T-helper 17 cell (primary cell): ENCODE results near the gene SH3RF3. TPM values are rescaled to one million over a fixed set of nuclear protein-coding genes. Genes with fewer than 3 reads are reported as not detected.

Source experiments
- ATAC-seq: fragments of 150-1000 bp; cut with Tn5 transposase; 2 replicates; pipeline ENCODE4 v1.10.0; 2021; ENCODE audit warnings: mild to moderate bottlenecking, moderate library complexity
- DNase-seq, 3 donors: peaks; one replicate each; pipeline versions ENCODE4 v3.0.0 to v3.0.0-alpha.2; 2020 to 2021
- H3K9me3 ChIP-seq: one replicate; pipeline ENCODE4 v1.7.0; 2013; ENCODE audit warnings: low read length, mild to moderate bottlenecking; ENCODE audit not compliant: control insufficient read depth, poor library complexity, severe bottlenecking
- H3K27ac Mint-ChIP-seq: one replicate; pipeline ENCODE4 v1.8.0; 2022; ENCODE audit warnings: mild to moderate bottlenecking, moderate library complexity, mixed read lengths
- H3K27me3 Mint-ChIP-seq: one replicate; pipeline ENCODE4 v1.8.0; 2022; ENCODE audit warnings: mixed read lengths
- H3K36me3 Mint-ChIP-seq: one replicate; pipeline ENCODE4 v1.8.0; 2022; ENCODE audit warnings: low read depth, mixed read lengths
- H3K4me1 Mint-ChIP-seq: one replicate; pipeline ENCODE4 v1.8.0; 2022; ENCODE audit warnings: mild to moderate bottlenecking, mixed read lengths
- H3K4me3 Mint-ChIP-seq: one replicate; pipeline ENCODE4 v1.8.0; 2022; ENCODE audit warnings: mild to moderate bottlenecking, moderate library complexity, mixed read lengths
- total RNA-seq, 4 donors: library from RNA in 2 of 4; stranded (reverse) in 2 of 4; gene quantifications; one replicate each; pipeline ENCODE4 v1.2.3 and lab custom pipeline; 2022 to 2026

Gene SH3RF3
- total RNA-seq, 2 donors from 2014 or later = 0.16 to 0.27 TPM

GRCh38 chr2:109200616-109201464 is 71.8 kb downstream of the SH3RF3 start:
- Mint-ChIP-seq H3K27me3 (peaks cover 39% of the 10 kb centered on the region), H3K4me1 (peaks cover 13% of the 10 kb centered on the region), H3K36me3 (no peaks in the 10 kb centered on the region), H3K27ac (no peak overlapping the region), H3K4me3 (no peak overlapping the region)
- no peaks in the 10 kb centered on the region for H3K9me3 ChIP-seq
- no peak for DNase-seq
- ATAC-seq = no peak

- no peaks in the 10 kb centered on the region for H3K9me3 ChIP-seq
- Mint-ChIP-seq H3K27ac (no peak overlapping the region), H3K4me3 (no peak overlapping the region), H3K4me1 (peaks cover 13% of the 10 kb centered on the region), H3K27me3 (peaks cover 36% of the 10 kb centered on the region), H3K36me3 (no peaks in the 10 kb centered on the region)
- ATAC-seq = no peak
- no peak for DNase-seq
Measured at GRCh38 chr2:109201465-109202327, 72.7 kb downstream of the SH3RF3 start.

- H3K27ac Mint-ChIP-seq = no peak overlapping the region
- no peaks in the 10 kb centered on the region for H3K36me3 Mint-ChIP-seq
- ATAC-seq = no peak
- H3K4me3 Mint-ChIP-seq = no peak overlapping the region
- no peak for DNase-seq
- H3K27me3 Mint-ChIP-seq = peaks cover 28% of the 10 kb centered on the region
- H3K4me1 Mint-ChIP-seq = peaks cover 14% of the 10 kb centered on the region
- no peaks in the 10 kb centered on the region for H3K9me3 ChIP-seq
Measured at GRCh38 chr2:109202486-109202885, 73.5 kb downstream of the SH3RF3 start.

GRCh38 chr2:109203246-109204011 is 74.4 kb downstream of the SH3RF3 start:
- no peak overlapping the region for H3K4me3 Mint-ChIP-seq
- H3K36me3 Mint-ChIP-seq = no peaks in the 10 kb centered on the region
- peaks cover 31% of the 10 kb centered on the region for H3K27me3 Mint-ChIP-seq
- no peak overlapping the region for H3K27ac Mint-ChIP-seq
- no peak for ATAC-seq
- no peaks in the 10 kb centered on the region for H3K9me3 ChIP-seq
- DNase-seq = no peak
- peaks cover 13% of the 10 kb centered on the region for H3K4me1 Mint-ChIP-seq

GRCh38 chr2:109204412-109204811 is 75.4 kb downstream of the SH3RF3 start:
- H3K4me3 Mint-ChIP-seq = no peak overlapping the region
- peaks cover 35% of the 10 kb centered on the region for H3K27me3 Mint-ChIP-seq
- no peaks in the 10 kb centered on the region for H3K9me3 ChIP-seq
- no peaks in the 10 kb centered on the region for H3K36me3 Mint-ChIP-seq
- H3K4me1 Mint-ChIP-seq = peaks cover 13% of the 10 kb centered on the region
- H3K27ac Mint-ChIP-seq = no peak overlapping the region
- ATAC-seq = no peak
- no peak for DNase-seq

- Mint-ChIP-seq H3K36me3 (no peaks in the 10 kb centered on the region), H3K4me1 (peaks cover 10% of the 10 kb centered on the region), H3K27ac (no peak overlapping the region), H3K4me3 (no peak overlapping the region), H3K27me3 (peaks cover 43% of the 10 kb centered on the region)
- no peak for DNase-seq
- no peaks in the 10 kb centered on the region for H3K9me3 ChIP-seq
- ATAC-seq = no peak
Measured at GRCh38 chr2:109205447-109205846, 76.4 kb downstream of the SH3RF3 start.

GRCh38 chr2:109206569-109207146 is 77.7 kb downstream of the SH3RF3 start:
- Mint-ChIP-seq H3K27ac (no peak overlapping the region), H3K4me1 (peaks cover 12% of the 10 kb centered on the region), H3K27me3 (peaks cover 50% of the 10 kb centered on the region), H3K36me3 (no peaks in the 10 kb centered on the region), H3K4me3 (no peak overlapping the region)
- H3K9me3 ChIP-seq = no peaks in the 10 kb centered on the region
- ATAC-seq (no peak), DNase-seq (no peak)

- Mint-ChIP-seq H3K27ac (no peak overlapping the region), H3K36me3 (no peaks in the 10 kb centered on the region), H3K27me3 (peaks cover 55% of the 10 kb centered on the region), H3K4me1 (peaks cover 12% of the 10 kb centered on the region), H3K4me3 (no peak overlapping the region)
- no peaks in the 10 kb centered on the region for H3K9me3 ChIP-seq
- DNase-seq = no peak
- no peak for ATAC-seq
Measured at GRCh38 chr2:109207176-109207575, 78.2 kb downstream of the SH3RF3 start.

GRCh38 chr2:109208071-109208950 is 79.3 kb downstream of the SH3RF3 start:
- Mint-ChIP-seq H3K4me1 (peaks cover 19% of the 10 kb centered on the region), H3K27me3 (peaks cover 66% of the 10 kb centered on the region), H3K27ac (no peak overlapping the region), H3K4me3 (no peak overlapping the region), H3K36me3 (no peaks in the 10 kb centered on the region)
- ATAC-seq (no peak), DNase-seq (no peak)
- H3K9me3 ChIP-seq = no peaks in the 10 kb centered on the region

GRCh38 chr2:109208951-109209335 is 79.9 kb downstream of the SH3RF3 start:
- Mint-ChIP-seq H3K4me3 (no peak overlapping the region), H3K27me3 (peaks cover 67% of the 10 kb centered on the region), H3K36me3 (no peaks in the 10 kb centered on the region), H3K4me1 (peaks cover 25% of the 10 kb centered on the region), H3K27ac (no peak overlapping the region)
- no peak for ATAC-seq
- DNase-seq = no peak
- no peaks in the 10 kb centered on the region for H3K9me3 ChIP-seq

GRCh38 chr2:109209412-109209811 is 80.4 kb downstream of the SH3RF3 start:
- Mint-ChIP-seq H3K27ac (no peak overlapping the region), H3K4me3 (no peak overlapping the region), H3K36me3 (no peaks in the 10 kb centered on the region), H3K4me1 (peaks cover 27% of the 10 kb centered on the region), H3K27me3 (peaks cover 67% of the 10 kb centered on the region)
- H3K9me3 ChIP-seq = no peaks in the 10 kb centered on the region
- ATAC-seq (no peak), DNase-seq (no peak)

GRCh38 chr2:109209941-109210340 is 80.9 kb downstream of the SH3RF3 start:
- DNase-seq = no peak
- H3K9me3 ChIP-seq = no peaks in the 10 kb centered on the region
- H3K27me3 Mint-ChIP-seq = peaks cover 69% of the 10 kb centered on the region

More at GRCh38 chr2:109209941-109210340, 80.9 kb downstream of the SH3RF3 start:
- no peak for ATAC-seq
- no peaks in the 10 kb centered on the region for H3K36me3 Mint-ChIP-seq
- peaks cover 32% of the 10 kb centered on the region for H3K4me1 Mint-ChIP-seq
- no peak overlapping the region for H3K4me3 Mint-ChIP-seq
- no peak overlapping the region for H3K27ac Mint-ChIP-seq
